Esophagus squamous epithelium (tissue), 4 donors: Measurements from ENCODE around the gene TMEM100.

Source experiments
- CTCF ChIP-seq, 6 experiments: fragments of 450-650 bp in 4 of 6; fragments of 200-600 bp in 2 of 6; sonication (generic) in 2 of 6; IDR thresholded peaks; one replicate each; pipeline ENCODE4 v1.5.1; 2016 to 2019; ENCODE audit warnings: antibody characterized with exemption in 6 of 6, mild to moderate bottlenecking in 4 of 6, moderate library complexity in 4 of 6
- POLR2A ChIP-seq, 4 donors: fragments of 450-650 bp; IDR thresholded peaks; one replicate each; pipeline ENCODE4 v1.6.1; 2017; ENCODE audit warnings: antibody characterized with exemption in 4 of 4, mild to moderate bottlenecking in 4 of 4, moderate library complexity in 3 of 4

DNA sequence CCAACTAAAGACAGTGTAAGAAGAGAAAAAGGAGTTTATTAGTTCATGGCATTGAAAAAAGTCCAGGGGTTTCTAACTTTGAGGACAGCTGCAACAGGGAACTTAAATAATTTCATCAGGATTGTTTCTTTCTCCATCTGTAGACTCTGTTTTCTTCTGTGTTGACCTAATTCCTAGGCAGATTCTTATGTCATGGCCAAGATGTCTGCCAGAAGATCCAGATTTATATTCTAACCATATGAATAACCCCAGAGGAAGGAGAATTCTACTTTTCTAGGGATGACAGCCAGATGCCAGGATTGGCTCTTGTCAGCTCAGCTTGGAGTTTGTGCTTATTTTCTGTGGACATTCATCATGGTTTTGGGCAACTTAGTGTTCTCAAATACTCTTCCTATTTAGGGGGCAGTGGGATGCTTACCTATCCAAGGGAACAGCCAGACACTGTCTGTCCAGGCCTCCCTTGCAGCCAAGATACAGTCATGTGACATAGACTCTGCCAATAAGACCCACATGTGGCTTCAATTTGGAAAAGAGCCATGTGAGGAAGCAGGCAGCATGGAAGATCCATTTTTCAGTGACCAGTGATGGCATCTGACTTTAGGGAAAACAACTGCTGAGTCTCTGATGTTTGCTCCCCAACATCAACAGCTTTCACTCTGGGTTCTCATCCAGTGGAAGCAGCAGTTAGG, 46.4 kb upstream of the TMEM100 start:
- TF ChIP-seq CTCF (IDR thresholded peaks at IDR 0.05) (no peak), POLR2A (IDR thresholded peaks at IDR 0.05) (no peak)
